ENCODE data around the gene CCDC17. TPM values are rescaled to one million over a fixed set of nuclear protein-coding genes. Genes with fewer than 3 reads are reported as not detected.

CCDC17 gene
- total RNA-seq, 1 experiment from 2014 or later, result 4.7 TPM

GRCh38 chr1:45574105-45574626 is 49.7 kb downstream of the CCDC17 start:
- CTCF ChIA-PET, result no interaction called here
- no peaks in the 10 kb centered on the region for H3K9me3 Mint-ChIP-seq (ENCODE audit: low read depth, unreplicated experiment)
- intact Hi-C loops (cut with micrococcal nuclease; ENCODE audit: unreplicated experiment), result loop anchor here (5.0 kb wide), 1 partner anchor 212 kb away; no protein-coding TSS in a partner anchor
- H3K4me3 Mint-ChIP-seq (ENCODE audit: low read depth, unreplicated experiment), result no peak overlapping the region
- no peak for DNase-seq
- BruUV-seq (replicated peaks), result no TSS peak
- peaks cover 10% of the 10 kb centered on the region for H3K36me3 Mint-ChIP-seq (ENCODE audit: insufficient read depth, unreplicated experiment)
- H3K27me3 Mint-ChIP-seq (ENCODE audit: unreplicated experiment), result no peaks in the 10 kb centered on the region
- H3K27ac Mint-ChIP-seq (ENCODE audit: unreplicated experiment), result no peak overlapping the region
- no peaks in the 10 kb centered on the region for H3K4me1 Mint-ChIP-seq (ENCODE audit: low read depth, unreplicated experiment)
- no peak for TF ChIP-seq CTCF (IDR thresholded peaks at IDR 0.05; ENCODE audit: unreplicated experiment)

GRCh38 chr1:45573231-45573804 is 50.5 kb downstream of the CCDC17 start:
- DNase-seq, result no peak
- intact Hi-C loops (cut with micrococcal nuclease; ENCODE audit: unreplicated experiment), result loop anchor here (5.0 kb wide), 1 partner anchor 211 kb away; no protein-coding TSS in a partner anchor
- Mint-ChIP-seq H3K4me3 (ENCODE audit: low read depth, unreplicated experiment) (no peak overlapping the region), H3K4me1 (ENCODE audit: low read depth, unreplicated experiment) (no peaks in the 10 kb centered on the region), H3K27ac (ENCODE audit: unreplicated experiment) (no peak overlapping the region), H3K9me3 (ENCODE audit: low read depth, unreplicated experiment) (no peaks in the 10 kb centered on the region), H3K27me3 (ENCODE audit: unreplicated experiment) (no peaks in the 10 kb centered on the region), H3K36me3 (ENCODE audit: insufficient read depth, unreplicated experiment) (peaks cover 10% of the 10 kb centered on the region)
- no peak for TF ChIP-seq CTCF (IDR thresholded peaks at IDR 0.05; ENCODE audit: unreplicated experiment)
- BruUV-seq (replicated peaks), result no TSS peak
- CTCF ChIA-PET, result no interaction called here

GRCh38 chr1:45570631-45571030 is 53.2 kb downstream of the CCDC17 start:
- no TSS peak for BruUV-seq (replicated peaks)

More at GRCh38 chr1:45570631-45571030, 53.2 kb downstream of the CCDC17 start:
- peaks cover 31% of the 10 kb centered on the region for H3K36me3 Mint-ChIP-seq (ENCODE audit: insufficient read depth, unreplicated experiment)
- H3K27ac Mint-ChIP-seq (ENCODE audit: unreplicated experiment), result no peak overlapping the region
- no peaks in the 10 kb centered on the region for H3K9me3 Mint-ChIP-seq (ENCODE audit: low read depth, unreplicated experiment)
- DNase-seq, result no peak
- H3K4me1 Mint-ChIP-seq (ENCODE audit: low read depth, unreplicated experiment), result no peaks in the 10 kb centered on the region
- intact Hi-C loops (cut with micrococcal nuclease; ENCODE audit: unreplicated experiment), result loop anchor here (1.0 to 5.0 kb wide), 2 partner anchors 58 to 208 kb away; no protein-coding TSS in a partner anchor
- CTCF ChIA-PET, result interaction anchor here (1.4 to 1.9 kb wide), 2 partner anchors 12 to 20 kb away, joined by 3 to 8 read pairs; partner anchors contain the start of gene AKR1A1
- no peak for TF ChIP-seq CTCF (IDR thresholded peaks at IDR 0.05; ENCODE audit: unreplicated experiment)
- no peaks in the 10 kb centered on the region for H3K27me3 Mint-ChIP-seq (ENCODE audit: unreplicated experiment)
- no peak overlapping the region for H3K4me3 Mint-ChIP-seq (ENCODE audit: low read depth, unreplicated experiment)

Other genes starting within 250 kb of the CCDC17 start
- 1.8 and 2.3 TPM in 2 replicates for gene TESK2, start 132.9 kb downstream of the CCDC17 start, total RNA-seq (2022)
- gene CCDC163, start 124.0 kb downstream of the CCDC17 start, total RNA-seq (2022), result 4.9 and 6.0 TPM in 2 replicates
- gene MMACHC, start 123.8 kb downstream of the CCDC17 start, total RNA-seq (2022), result 13.6 and 15.5 TPM in 2 replicates
- gene PRDX1, start 102.2 kb downstream of the CCDC17 start, total RNA-seq (2022), result 686 and 744 TPM in 2 replicates
- gene AKR1A1, start 73.2 kb downstream of the CCDC17 start, total RNA-seq (2022), result 111 and 119 TPM in 2 replicates
- gene NASP, start 40.0 kb downstream of the CCDC17 start, total RNA-seq (2022), result 171 and 185 TPM in 2 replicates
- 117 and 127 TPM in 2 replicates for gene GPBP1L1, start 62.5 kb upstream of the CCDC17 start, total RNA-seq (2022)
- 29.3 and 31.7 TPM in 2 replicates for gene TMEM69, start 64.1 kb upstream of the CCDC17 start, total RNA-seq (2022)
- 11.6 and 12.3 TPM in 2 replicates for gene IPP, start 126.6 kb upstream of the CCDC17 start, total RNA-seq (2022)
- 31.4 and 36.2 TPM in 2 replicates for gene MAST2, start 179.6 kb upstream of the CCDC17 start, total RNA-seq (2022)